Endodermal cell (in vitro differentiated cells): ENCODE data around the gene NETO2. TPM values are rescaled to one million over a fixed set of nuclear protein-coding genes. Genes with fewer than 3 reads are reported as not detected.
"Not testable (repeated sequence)": the region's sequence is repeated elsewhere in the genome, so short reads cannot be mapped to it uniquely, and the experiment has no call there.

ENCODE experiments used
- DNase-seq: peaks from one replicate; pipeline ENCODE4 v3.0.0-alpha.2; 2017
- H3K27ac ChIP-seq: 2 replicates; pipeline ENCODE4 v1.5.1; 2013; ENCODE audit warnings: mild to moderate bottlenecking, low read depth, low read length, moderate library complexity
- H3K27me3 ChIP-seq: 2 replicates; pipeline ENCODE4 v1.6.1; 2013; ENCODE audit warnings: mild to moderate bottlenecking, low read length, moderate library complexity; ENCODE audit not compliant: insufficient read depth, control insufficient read depth, poor library complexity, severe bottlenecking
- H3K36me3 ChIP-seq: 2 replicates; pipeline ENCODE4 v1.7.0; 2013; ENCODE audit warnings: mild to moderate bottlenecking, low read length, moderate library complexity; ENCODE audit not compliant: control insufficient read depth, insufficient read depth
- H3K4me1 ChIP-seq: one replicate; pipeline ENCODE4 v1.7.0; 2013; ENCODE audit warnings: low read length; ENCODE audit not compliant: control insufficient read depth, insufficient read depth
- H3K4me3 ChIP-seq: 2 replicates; pipeline ENCODE4 v1.5.1; 2013; ENCODE audit warnings: mild to moderate bottlenecking, low read length, moderate library complexity
- H3K9ac ChIP-seq: 2 replicates; pipeline ENCODE4 v1.6.1; 2013; ENCODE audit warnings: mild to moderate bottlenecking, low read length, moderate library complexity; ENCODE audit not compliant: poor library complexity, severe bottlenecking; ENCODE audit errors: extremely low read depth
- H3K9me3 ChIP-seq: 2 replicates; pipeline ENCODE4 v1.6.1; 2013; ENCODE audit warnings: mild to moderate bottlenecking, low read length, moderate library complexity; ENCODE audit not compliant: control insufficient read depth
- H3K27ac Mint-ChIP-seq: 2 replicates; pipeline ENCODE4 v1.8.0; 2020; ENCODE audit warnings: mixed read lengths
- H3K27me3 Mint-ChIP-seq: 2 replicates; pipeline ENCODE4 v1.8.0; 2021; ENCODE audit warnings: mild to moderate bottlenecking, mixed read lengths; ENCODE audit not compliant: insufficient read depth
- H3K36me3 Mint-ChIP-seq: 2 replicates; pipeline ENCODE4 v1.8.0; 2020; ENCODE audit warnings: low read depth, mixed read lengths
- H3K4me1 Mint-ChIP-seq: 2 replicates; pipeline ENCODE4 v1.8.0; 2020; ENCODE audit warnings: mixed read lengths
- H3K4me3 Mint-ChIP-seq: 2 replicates; pipeline ENCODE4 v1.8.0; 2020; ENCODE audit warnings: mild to moderate bottlenecking, moderate library complexity, mixed read lengths
- H3K9me3 Mint-ChIP-seq: 2 replicates; pipeline ENCODE4 v1.8.0; 2020; ENCODE audit warnings: mild to moderate bottlenecking, mixed read lengths
- CTCF ChIP-seq: fragments of 200-600 bp; sonication (generic); conservative IDR thresholded peaks from 2 replicates; pipeline ENCODE4 v1.5.0; 2021; ENCODE audit warnings: antibody characterized with exemption, mild to moderate bottlenecking
- WGBS, 2 experiments: methylation state at CpG; one replicate each; pipeline versions ENCODE4 v1.1.5 to v1.1.7; 2013; ENCODE audit warnings: missing lambda C conversion rate in 2 of 2, mixed read lengths in 1 of 2; ENCODE audit not compliant: insufficient coverage in 1 of 2, insufficient read length in 1 of 2; 5-methylcytosine and 5-hydroxymethylcytosine counted together
- total RNA-seq, 2 donors: library from RNA; stranded (reverse); fragmentation: NEBNext Ultra II Directional in 1 of 2; extraction: Animal tissue kit (Norgen Biotek cat#: 25700) in 1 of 2; gene quantifications; 2 replicates in 1 of 2; 3 replicates in 1 of 2; pipeline ENCODE4 v1.2.1, GENCODE V29; 2021

NETO2 gene
- total RNA-seq, 2 donors from 2014 or later, result 18.4 to 36.3 TPM

- H3K27ac Mint-ChIP-seq, result no peak overlapping the region
- 93 to 100% methylated on average over 1 to 3 of the region's 4 CpGs for WGBS, 2 experiments
- no peaks in the 10 kb centered on the region for H3K36me3 Mint-ChIP-seq
Observed at GRCh38 chr16:47140686-47141085, 3.1 kb downstream of the NETO2 start.

GRCh38 chr16:47139561-47140185 lies 4.1 kb downstream of the NETO2 start:
- TF ChIP-seq CTCF, result no peak
- Mint-ChIP-seq H3K9me3 (no peaks in the 10 kb centered on the region), H3K27ac (no peak overlapping the region), H3K36me3 (no peaks in the 10 kb centered on the region), H3K4me1 (peaks cover 16% of the 10 kb centered on the region), H3K4me3 (no peak overlapping the region), H3K27me3 (peaks cover 4% of the 10 kb centered on the region)
- Histone ChIP-seq H3K36me3 (peaks cover 6% of the 10 kb centered on the region), H3K4me3 (no peak overlapping the region), H3K27ac (no peak overlapping the region), H3K9me3 (no peaks in the 10 kb centered on the region), H3K27me3 (no peaks in the 10 kb centered on the region), H3K9ac (no peak overlapping the region), H3K4me1 (no peaks in the 10 kb centered on the region)
- 82 to 90% methylated on average over 2 to 3 of the region's 3 CpGs for WGBS, 2 experiments
- DNase-seq, result no peak

More at GRCh38 chr16:47140686-47141085, 3.1 kb downstream of the NETO2 start:
- Mint-ChIP-seq H3K4me1 (peaks cover 16% of the 10 kb centered on the region), H3K4me3 (no peak overlapping the region), H3K27me3 (peaks cover 6% of the 10 kb centered on the region), H3K9me3 (no peaks in the 10 kb centered on the region)
- no peak for TF ChIP-seq CTCF
- Histone ChIP-seq H3K4me1 (no peaks in the 10 kb centered on the region), H3K4me3 (peak overlapping the region; percentile 85), H3K9me3 (no peaks in the 10 kb centered on the region), H3K9ac (no peak overlapping the region), H3K27me3 (no peaks in the 10 kb centered on the region), H3K27ac (no peak overlapping the region), H3K36me3 (peaks cover 6% of the 10 kb centered on the region)
- no peak for DNase-seq

GRCh38 chr16:47137925-47138324 lies 5.8 kb downstream of the NETO2 start:
- H3K9me3 Mint-ChIP-seq, H3K27ac Mint-ChIP-seq, DNase-seq, H3K9ac ChIP-seq, H3K9me3 ChIP-seq, H3K27me3 ChIP-seq, H3K36me3 Mint-ChIP-seq, H3K4me3 ChIP-seq, H3K4me1 ChIP-seq, H3K27me3 Mint-ChIP-seq, H3K27ac ChIP-seq, H3K4me3 Mint-ChIP-seq: not testable (repeated sequence)
- H3K36me3 ChIP-seq, result peaks cover 12% of the 10 kb centered on the region
- H3K4me1 Mint-ChIP-seq, result peaks cover 16% of the 10 kb centered on the region
- 95 to 98% methylated on average over 5 to 9 of the region's 9 CpGs for WGBS, 2 experiments
